DND-41 (cell line): ENCODE measurements around the gene MAD2L2.
A peak's percentile ranks its signal among the peaks of the same experiment; 100 is the strongest.

Experiments
- ATAC-seq: fragments of 200-7000 bp; cut with Tn5 transposase; 3 replicates; pipeline ENCODE4 v1.9.1; 2021; ENCODE audit warnings: low read depth; ENCODE audit not compliant: insufficient read depth
- DNase-seq: peaks from one replicate; pipeline ENCODE4 v3.0.0-alpha.2; 2020
- H2AFZ ChIP-seq: 2 replicates; pipeline ENCODE4 v1.6.0; 2012; ENCODE audit warnings: low read depth, low read length
- H3K27ac ChIP-seq: 2 replicates; pipeline ENCODE4 v1.5.1; 2012; ENCODE audit warnings: low read length, inconsistent platforms
- H3K27me3 ChIP-seq: fragments of 200-600 bp; sonication (generic); 2 replicates; pipeline ENCODE4 v1.6.0; 2012; ENCODE audit warnings: low read length, mild to moderate bottlenecking, inconsistent platforms; ENCODE audit not compliant: insufficient read depth, poor library complexity
- H3K36me3 ChIP-seq: 2 replicates; pipeline ENCODE4 v1.5.1; 2012; ENCODE audit warnings: low read length, inconsistent platforms; ENCODE audit not compliant: insufficient read depth
- H3K4me1 ChIP-seq: 2 replicates; pipeline ENCODE4 v1.5.1; 2012; ENCODE audit warnings: mild to moderate bottlenecking, low read length; ENCODE audit not compliant: insufficient read depth
- H3K4me2 ChIP-seq: 2 replicates; pipeline ENCODE4 v1.6.0; 2012; ENCODE audit warnings: mild to moderate bottlenecking, moderate library complexity, low read length, inconsistent platforms; ENCODE audit not compliant: insufficient read depth
- H3K4me3 ChIP-seq, 2 experiments: fragments of 200-600 bp in 1 of 2; shearing (Covaris generic) in 1 of 2; 2 replicates each; pipeline ENCODE4 v1.5.1; 2012 to 2016; ENCODE audit warnings: inconsistent platforms in 2 of 2, low read length in 2 of 2, mild to moderate bottlenecking in 2 of 2, low read depth in 1 of 2, moderate library complexity in 1 of 2
- H3K79me2 ChIP-seq: 2 replicates; pipeline ENCODE4 v1.6.0; 2012; ENCODE audit warnings: low read length, inconsistent platforms; ENCODE audit not compliant: insufficient read depth
- H3K9ac ChIP-seq: 2 replicates; pipeline ENCODE4 v1.6.0; 2012; ENCODE audit warnings: low read depth, mild to moderate bottlenecking, inconsistent platforms, low read length, moderate library complexity
- H3K9me3 ChIP-seq: 2 replicates; pipeline ENCODE4 v1.5.1; 2012; ENCODE audit warnings: low read length, moderate library complexity, mild to moderate bottlenecking, inconsistent platforms; ENCODE audit not compliant: insufficient read depth, severe bottlenecking
- H4K20me1 ChIP-seq: 2 replicates; pipeline ENCODE4 v1.6.0; 2012; ENCODE audit warnings: low read length; ENCODE audit not compliant: insufficient read depth
- CTCF ChIP-seq: IDR thresholded peaks from 2 replicates; pipeline ENCODE4 v1.5.1; 2012; ENCODE audit warnings: borderline replicate concordance, low read length, moderate library complexity, mild to moderate bottlenecking; ENCODE audit not compliant: poor library complexity, severe bottlenecking; ENCODE audit errors: extremely low read depth
- EZH2 ChIP-seq: IDR thresholded peaks from 3 replicates; pipeline ENCODE4 v1.6.1; 2012; ENCODE audit warnings: borderline replicate concordance, low read depth, mild to moderate bottlenecking, moderate library complexity, low read length, inconsistent platforms; ENCODE audit not compliant: severe bottlenecking

The MAD2L2 gene

GRCh38 chr1:11682799-11683198 is 1.9 kb upstream of the MAD2L2 start:
- Histone ChIP-seq H3K36me3 (peaks cover 18% of the 10 kb centered on the region), H4K20me1 (peaks cover 8% of the 10 kb centered on the region; the same call in 1 of the 2 replicates), H3K27ac (peak overlapping the region; percentile 93), H3K27me3 (no peaks in the 10 kb centered on the region), H3K4me3 (no peak overlapping the region), H3K9ac (peak overlapping the region; percentile 99; the same call in 1 of the 2 replicates), H3K4me2 (peak overlapping the region; percentile 87; the same call in 1 of the 2 replicates), H2AFZ (no peak overlapping the region), H3K9me3 (no peaks in the 10 kb centered on the region), H3K79me2 (peaks cover 28% of the 10 kb centered on the region), H3K4me1 (peaks cover 37% of the 10 kb centered on the region)
- DNase-seq: no peak
- TF ChIP-seq CTCF (no peak), EZH2 (no peak)
- ATAC-seq: no peak

- peaks cover 22% of the 10 kb centered on the region for H3K36me3 ChIP-seq
- peaks cover 37% of the 10 kb centered on the region for H3K4me1 ChIP-seq
- peaks cover 10% of the 10 kb centered on the region; the same call in 1 of the 2 replicates for H4K20me1 ChIP-seq
- peak overlapping the region; percentile 82 for H2AFZ ChIP-seq
- no peak for DNase-seq
- H3K27ac ChIP-seq: peak overlapping the region; percentile 93
- H3K27me3 ChIP-seq: no peaks in the 10 kb centered on the region
- TF ChIP-seq EZH2 (no peak), CTCF (no peak)
- no peaks in the 10 kb centered on the region for H3K9me3 ChIP-seq
- peak overlapping the region; percentile 87 for H3K4me2 ChIP-seq
- H3K4me3 ChIP-seq: peak overlapping the region in 1 of 2 experiments; percentile 77; a peak in 2 of 4 replicates
- H3K9ac ChIP-seq: peak overlapping the region; percentile 99
- no peak for ATAC-seq
- H3K79me2 ChIP-seq: peaks cover 29% of the 10 kb centered on the region
These were observed 1.4 kb upstream of the MAD2L2 start for GRCh38 chr1:11682287-11682771.

GRCh38 chr1:11680270-11681070 is 478 bp downstream of the MAD2L2 start:
- peak; percentile 20 for ATAC-seq
- Histone ChIP-seq H3K27me3 (no peaks in the 10 kb centered on the region), H4K20me1 (peaks cover 26% of the 10 kb centered on the region), H3K79me2 (peaks cover 31% of the 10 kb centered on the region), H3K9me3 (no peaks in the 10 kb centered on the region), H3K9ac (peak overlapping the region; percentile 99), H3K4me1 (peaks cover 40% of the 10 kb centered on the region), H3K36me3 (peaks cover 41% of the 10 kb centered on the region), H3K27ac (peak overlapping the region; percentile 93), H2AFZ (peak overlapping the region; percentile 88), H3K4me3 (peak overlapping the region; percentile 77 to 96), H3K4me2 (peak overlapping the region; percentile 87)
- peak; percentile 33 for DNase-seq
- TF ChIP-seq EZH2 (no peak), CTCF (no peak)
